Measurements from ENCODE around the gene SYNDIG1.

DNA sequence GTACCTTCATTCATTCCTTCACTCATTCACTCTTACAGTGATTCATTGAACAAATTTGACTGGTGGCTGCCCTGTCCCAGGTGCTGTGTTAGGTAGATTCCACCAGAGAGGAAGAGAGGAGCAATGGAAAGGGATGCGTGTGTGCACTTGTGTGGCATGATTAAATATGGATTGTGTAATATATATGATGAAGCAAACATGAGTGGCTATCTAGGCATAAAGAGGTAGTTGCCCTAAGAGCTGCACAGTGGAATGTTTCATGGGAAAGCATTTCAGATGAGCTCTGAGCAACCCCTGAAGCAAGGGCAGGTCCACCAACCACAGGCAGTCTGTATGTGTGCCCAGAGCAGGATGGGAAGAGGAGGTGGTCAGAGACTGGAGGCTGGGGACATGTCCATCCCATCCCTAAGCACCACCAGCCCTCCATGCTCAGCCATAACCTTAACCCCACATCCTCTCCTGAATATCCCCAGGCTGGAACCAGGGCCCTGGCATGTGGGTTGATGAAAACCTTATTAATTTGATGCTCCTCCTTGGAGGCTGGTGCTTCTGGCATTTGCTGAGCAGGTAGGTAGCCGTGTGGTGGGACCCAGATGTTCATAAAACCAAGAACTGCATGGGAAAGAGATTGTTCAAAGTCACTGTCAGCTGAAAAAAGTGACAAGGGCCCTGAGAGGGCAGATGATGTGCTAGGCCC, 226.2 kb downstream of the SYNDIG1 start:
- TF ChIP-seq, protein P1, sequence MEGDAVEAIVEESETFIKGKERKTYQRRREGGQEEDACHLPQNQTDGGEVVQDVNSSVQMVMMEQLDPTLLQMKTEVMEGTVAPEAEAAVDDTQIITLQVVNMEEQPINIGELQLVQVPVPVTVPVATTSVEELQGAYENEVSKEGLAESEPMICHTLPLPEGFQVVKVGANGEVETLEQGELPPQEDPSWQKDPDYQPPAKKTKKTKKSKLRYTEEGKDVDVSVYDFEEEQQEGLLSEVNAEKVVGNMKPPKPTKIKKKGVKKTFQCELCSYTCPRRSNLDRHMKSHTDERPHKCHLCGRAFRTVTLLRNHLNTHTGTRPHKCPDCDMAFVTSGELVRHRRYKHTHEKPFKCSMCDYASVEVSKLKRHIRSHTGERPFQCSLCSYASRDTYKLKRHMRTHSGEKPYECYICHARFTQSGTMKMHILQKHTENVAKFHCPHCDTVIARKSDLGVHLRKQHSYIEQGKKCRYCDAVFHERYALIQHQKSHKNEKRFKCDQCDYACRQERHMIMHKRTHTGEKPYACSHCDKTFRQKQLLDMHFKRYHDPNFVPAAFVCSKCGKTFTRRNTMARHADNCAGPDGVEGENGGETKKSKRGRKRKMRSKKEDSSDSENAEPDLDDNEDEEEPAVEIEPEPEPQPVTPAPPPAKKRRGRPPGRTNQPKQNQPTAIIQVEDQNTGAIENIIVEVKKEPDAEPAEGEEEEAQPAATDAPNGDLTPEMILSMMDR (IDR thresholded peaks at IDR 0.05) = no peak
- no peak for TF ChIP-seq EZH2 (IDR thresholded peaks at IDR 0.05; ENCODE audit: borderline replicate concordance, insufficient read depth, low read depth, low read length, poor library complexity, severe bottlenecking)
